A673 (cell line): Measurements from ENCODE around the gene NUP50. TPM values are rescaled to one million over a fixed set of nuclear protein-coding genes. Genes with fewer than 3 reads are reported as not detected.

ENCODE experiments used
- BruUV-seq: library from RNA; stranded (reverse); fragments of 400-500 nt; replicated peaks from 2 replicates; lab custom pipeline; 2021; lab: Mats Ljungman, UMichigan
- CTCF ChIA-PET: fragments of 300-600 bp; sonication (Branson Sonifier 250); formaldehyde crosslinking; loops from one replicate; lab custom pipeline; 2022; ENCODE audit warnings: antibody characterized with exemption; lab: Charles Lee
- POLR2A ChIA-PET: fragments of 300-600 bp; sonication (Branson Sonifier 250); formaldehyde crosslinking; loops from one replicate; lab custom pipeline; 2022; ENCODE audit warnings: antibody characterized with exemption; ENCODE audit not compliant: low non-redundant PET; lab: Charles Lee
- DNase-seq: peaks from one replicate; pipeline ENCODE4 v3.0.0-alpha.2; 2015; ENCODE audit warnings: low spot score
- H3K27ac ChIP-seq: fragments of 200-600 bp; sonication (generic); 2 replicates; pipeline ENCODE4 v1.5.1; 2016; ENCODE audit warnings: mixed run types, low read depth, mild to moderate bottlenecking, mixed read lengths, antibody characterized with exemption, low read length; ENCODE audit not compliant: poor library complexity, severe bottlenecking
- H3K27me3 ChIP-seq: fragments of 200-600 bp; sonication (generic); replicated peaks from 2 replicates; pipeline ENCODE4 v1.6.1; 2017; ENCODE audit warnings: mixed run types, low read depth, mild to moderate bottlenecking, mixed read lengths, antibody characterized with exemption, low read length; ENCODE audit not compliant: insufficient read depth, poor library complexity
- H3K36me3 ChIP-seq: fragments of 200-600 bp; sonication (generic); 2 replicates; pipeline ENCODE4 v1.6.1; 2016; ENCODE audit warnings: mixed run types, mild to moderate bottlenecking, mixed read lengths, antibody characterized with exemption, low read length; ENCODE audit not compliant: insufficient read depth, poor library complexity, severe bottlenecking
- H3K4me1 ChIP-seq: fragments of 200-600 bp; sonication (generic); 2 replicates; pipeline ENCODE4 v1.6.1; 2017; ENCODE audit warnings: mixed run types, mild to moderate bottlenecking, mixed read lengths, antibody characterized with exemption, low read length; ENCODE audit not compliant: insufficient read depth, poor library complexity, severe bottlenecking
- H3K4me3 ChIP-seq: fragments of 200-600 bp; sonication (generic); 2 replicates; pipeline ENCODE4 v1.5.1; 2016; ENCODE audit warnings: low read depth, mixed run types, mild to moderate bottlenecking, mixed read lengths, low read length; ENCODE audit not compliant: poor library complexity, severe bottlenecking
- H3K9me3 ChIP-seq: fragments of 200-600 bp; sonication (generic); 2 replicates; pipeline ENCODE4 v1.6.1; 2016; ENCODE audit warnings: mixed run types, low read depth, mild to moderate bottlenecking, mixed read lengths, antibody characterized with exemption, low read length; ENCODE audit not compliant: poor library complexity, severe bottlenecking
- CTCF ChIP-seq: fragments of 300-800, 200-600 bp; sonication (generic); conservative IDR thresholded peaks from 2 replicates; pipeline ENCODE4 v1.5.1; 2017; ENCODE audit warnings: low read depth, mild to moderate bottlenecking, antibody characterized with exemption, low read length, moderate library complexity, mixed read lengths
- EZH2 ChIP-seq: fragments of 200-600 bp; sonication (generic); IDR thresholded peaks from 2 replicates; pipeline ENCODE4 v1.6.1; 2017; ENCODE audit warnings: borderline replicate concordance, low read depth, mild to moderate bottlenecking, mixed read lengths, antibody characterized with exemption, low read length; ENCODE audit not compliant: poor library complexity, severe bottlenecking
- intact Hi-C: fragments of 100-400 bp; cut with micrococcal nuclease; formaldehyde crosslinking; loops from one replicate; pipeline ENCODE4 v1.10.0; 2022; ENCODE audit not compliant: unreplicated experiment
- total RNA-seq: library from RNA; stranded (reverse); gene quantifications from 2 replicates; pipeline ENCODE4 v1.2.3, GENCODE V29; 2021

The NUP50 gene
- total RNA-seq, 1 experiment from 2014 or later = 124 TPM

GRCh38 chr22:45131749-45132148 lies 32.0 kb upstream of the NUP50 start:
- Histone ChIP-seq H3K4me1 (no peaks in the 10 kb centered on the region), H3K4me3 (no peak overlapping the region), H3K27ac (no peak overlapping the region), H3K36me3 (peaks cover 9% of the 10 kb centered on the region), H3K9me3 (peaks cover 11% of the 10 kb centered on the region), H3K27me3 (no peaks in the 10 kb centered on the region)
- intact Hi-C loops = no loop called here
- ChIA-PET POLR2A (no interaction called here), CTCF (no interaction called here)
- DNase-seq = no peak
- no TSS peak for BruUV-seq
- TF ChIP-seq EZH2 = no peak
- no peak for TF ChIP-seq CTCF

DNA sequence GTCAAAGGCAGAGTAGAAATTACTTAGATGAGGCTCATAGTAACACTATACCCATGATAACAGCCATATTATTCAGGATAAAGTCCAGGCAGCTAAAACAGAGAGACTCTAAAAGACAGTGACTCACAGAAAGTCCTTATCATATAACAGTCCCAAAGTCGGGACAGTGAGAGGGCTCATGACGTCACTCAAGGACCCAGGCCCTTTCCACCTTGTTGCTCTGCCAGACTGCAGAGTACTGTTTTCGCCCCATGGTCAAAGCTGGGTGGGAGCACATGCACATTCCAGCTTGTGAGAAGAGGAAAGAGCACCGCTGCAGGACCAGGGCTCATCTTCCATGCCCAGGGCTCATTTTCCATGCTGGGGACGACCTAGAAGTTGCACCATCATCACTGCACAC lies 29.4 kb upstream of the NUP50 start:
- BruUV-seq = no TSS peak
- no peak overlapping the region for H3K4me3 ChIP-seq
- no peaks in the 10 kb centered on the region for H3K4me1 ChIP-seq
- no peaks in the 10 kb centered on the region for H3K27me3 ChIP-seq
- CTCF ChIA-PET = no interaction called here
- H3K27ac ChIP-seq = no peak overlapping the region
- intact Hi-C loops = no loop called here
- POLR2A ChIA-PET = no interaction called here
- TF ChIP-seq CTCF = no peak
- no peak for TF ChIP-seq EZH2
- H3K9me3 ChIP-seq = peaks cover 11% of the 10 kb centered on the region
- H3K36me3 ChIP-seq = peaks cover 9% of the 10 kb centered on the region
- DNase-seq = no peak

DNA sequence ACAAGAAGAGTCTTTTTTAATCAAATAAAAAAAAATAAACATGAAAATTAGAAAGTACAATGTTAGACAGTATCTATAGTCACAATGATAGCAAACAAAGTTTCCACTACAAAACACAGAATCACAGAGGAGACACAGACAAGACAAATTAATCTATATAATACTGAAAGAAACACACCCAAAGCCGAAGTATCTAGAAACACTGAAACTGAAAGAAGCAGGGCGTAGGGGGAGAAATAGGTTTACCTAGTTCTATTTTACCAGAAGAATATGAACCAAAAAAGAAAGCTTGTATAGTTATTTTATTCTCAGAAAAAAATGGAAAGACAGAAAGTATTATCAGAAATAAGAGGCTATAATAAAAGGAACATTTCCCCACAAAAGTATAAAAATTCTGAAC lies 27.1 kb upstream of the NUP50 start:
- no peaks in the 10 kb centered on the region for H3K4me1 ChIP-seq
- intact Hi-C loops = no loop called here
- H3K4me3 ChIP-seq = no peak overlapping the region
- no peaks in the 10 kb centered on the region for H3K27me3 ChIP-seq
- POLR2A ChIA-PET = no interaction called here
- peaks cover 9% of the 10 kb centered on the region for H3K36me3 ChIP-seq
- peaks cover 11% of the 10 kb centered on the region for H3K9me3 ChIP-seq
- CTCF ChIA-PET = no interaction called here
- H3K27ac ChIP-seq = no peak overlapping the region
- BruUV-seq = no TSS peak
- no peak for DNase-seq
- TF ChIP-seq CTCF (no peak), EZH2 (no peak)
